HG02943 (cell line): ENCODE data around the gene CC2D2B.

Experiments used
- ATAC-seq: cut with Tn5 transposase; IDR thresholded peaks from one replicate; pipeline ENCODE4 v1.9.1; 2021; ENCODE audit warnings: mild to moderate bottlenecking, low read depth, moderate library complexity; ENCODE audit not compliant: unreplicated experiment

The CC2D2B gene

DNA sequence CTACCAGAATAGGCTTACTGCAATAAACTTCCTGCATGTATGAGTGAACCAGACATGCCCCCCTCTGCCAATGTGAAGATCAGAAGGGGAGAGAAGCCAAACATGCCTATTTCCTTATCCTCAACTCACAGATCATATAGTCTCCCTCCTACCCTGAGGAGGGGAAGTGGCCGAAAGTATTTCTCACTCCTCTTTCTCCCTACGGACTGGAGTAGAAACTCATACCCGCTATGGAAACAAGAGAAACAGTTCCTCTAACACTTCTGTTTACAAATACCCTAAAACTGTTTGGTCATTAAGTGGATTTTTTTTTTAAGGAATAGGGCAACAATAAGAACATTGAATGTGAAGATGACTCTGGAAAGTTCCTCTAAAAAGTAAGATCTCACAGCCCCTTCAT lies 167.0 kb downstream of the CC2D2B start:
- no peak for ATAC-seq

DNA sequence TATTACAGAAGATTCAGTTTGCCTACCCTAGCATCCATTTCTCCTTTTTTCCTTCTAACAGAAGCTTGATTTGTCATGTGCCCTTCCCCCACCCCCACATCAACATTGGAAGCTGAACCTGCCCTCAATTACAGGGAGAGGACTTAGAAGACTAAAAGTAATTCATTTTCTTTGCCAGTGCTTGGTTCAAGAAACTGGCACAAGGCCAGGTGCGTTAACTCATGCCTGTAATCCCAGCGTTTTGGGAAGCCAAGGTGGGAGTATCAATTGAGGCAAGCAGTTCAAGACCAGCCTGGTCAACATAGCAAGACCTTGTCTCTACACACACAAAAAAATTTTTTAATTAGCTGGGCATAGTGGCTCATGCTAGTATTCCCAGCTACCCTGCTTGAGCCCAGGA lies 168.2 kb downstream of the CC2D2B start:
- ATAC-seq: no peak

DNA sequence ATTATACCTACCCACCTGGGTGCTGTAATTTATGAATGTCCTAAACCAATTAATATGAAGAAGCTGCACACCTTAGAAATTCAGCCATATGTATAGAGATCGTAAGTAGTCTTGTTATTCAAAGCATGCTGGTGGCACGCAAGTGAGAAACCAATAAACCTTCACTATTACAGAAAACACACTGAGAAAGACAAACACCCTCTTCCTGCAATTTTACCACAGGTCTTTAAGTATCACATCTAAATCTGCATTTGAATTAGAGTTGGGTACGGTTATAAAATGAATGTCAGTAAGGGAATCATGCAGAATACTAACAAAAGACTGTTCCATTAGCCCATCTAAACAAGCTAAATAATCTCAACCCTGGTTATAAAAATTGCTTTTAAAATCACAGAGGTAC lies 169.4 kb downstream of the CC2D2B start:
- ATAC-seq: no peak

DNA sequence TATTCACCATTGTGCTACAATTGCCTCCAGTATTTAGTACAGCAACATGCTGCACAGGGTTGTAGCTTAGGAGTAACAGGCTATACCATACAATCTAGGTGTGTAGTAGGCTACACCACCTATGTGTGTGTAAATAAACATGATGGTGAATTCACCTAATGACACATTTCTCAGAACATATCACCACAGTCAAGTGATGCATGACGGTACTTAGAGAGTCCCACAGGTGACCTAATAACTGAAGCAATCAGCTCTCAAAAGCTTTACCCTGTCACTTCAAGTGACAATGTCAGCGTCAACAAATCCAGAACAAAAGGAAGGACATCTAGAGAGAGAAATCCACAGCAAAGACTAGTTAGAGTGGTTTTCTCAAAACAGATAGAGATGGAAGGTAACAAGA lies 174.4 kb downstream of the CC2D2B start:
- ATAC-seq: no peak
